HCT116 (cell line): ENCODE data around the gene ZNF534. TPM values are rescaled to one million over a fixed set of nuclear protein-coding genes. Genes with fewer than 3 reads are reported as not detected.

Source experiments
- ATAC-seq: fragments of 200-7000 bp; cut with Tn5 transposase; 2 replicates; pipeline ENCODE4 v1.9.1; 2020; ENCODE audit warnings: mild to moderate bottlenecking, moderate library complexity
- BruUV-seq: library from RNA; stranded (reverse); fragments of 400-500 nt; replicated peaks from 2 replicates; lab custom pipeline; 2021; lab: Mats Ljungman, UMichigan
- CTCF ChIA-PET: fragments of 300-600 bp; sonication (Branson Sonifier 250); formaldehyde crosslinking; loops from one replicate; lab custom pipeline; 2021; ENCODE audit warnings: antibody characterized with exemption; lab: Charles Lee
- POLR2A ChIA-PET: fragments of 300-600, 350-600 bp; sonication (Branson Sonifier 250); formaldehyde crosslinking; loops from one replicate; lab custom pipeline; 2021; ENCODE audit warnings: antibody characterized with exemption; lab: Charles Lee
- RAD21 ChIA-PET, 2 experiments: fragments of 300-600 bp; sonication (Branson Sonifier 250); formaldehyde crosslinking; loops; one replicate each; lab custom pipeline; 2023; ENCODE audit warnings: low total read pairs in 2 of 2; ENCODE audit not compliant: uncharacterized antibody in 2 of 2, unreplicated experiment in 2 of 2, low non-redundant PET in 1 of 2; lab: Charles Lee
- DNase-seq: peaks from one replicate; pipeline ENCODE4 v3.0.0-alpha.2; 2010; ENCODE audit warnings: low read depth, low spot score
- H2AFZ ChIP-seq: fragments of 200-600 bp; shearing (Covaris generic), sonication (generic); 2 replicates; pipeline ENCODE4 v1.6.1; 2017; ENCODE audit warnings: low read depth, mixed run types, mixed read lengths, antibody characterized with exemption, low read length; ENCODE audit not compliant: poor library complexity, severe bottlenecking
- H3K27ac ChIP-seq: 2 replicates; pipeline ENCODE4 v1.5.1; 2012; ENCODE audit warnings: low read depth, low read length
- H3K27me3 ChIP-seq: fragments of 200-600 bp; sonication (generic); 2 replicates; pipeline ENCODE4 v1.6.1; 2016; ENCODE audit warnings: mixed run types, low read length, mixed read lengths; ENCODE audit not compliant: insufficient read depth
- H3K36me3 ChIP-seq, 2 experiments: fragments of 200-500 bp in 1 of 2; fragments of 200-600 bp in 1 of 2; sonication (Bioruptor generic) in 1 of 2; sonication (generic) in 1 of 2; 2 replicates each; pipeline versions ENCODE4 v1.5.1 to v1.6.1; 2014 to 2016; ENCODE audit warnings: low read length in 2 of 2, inconsistent platforms in 1 of 2, mixed read lengths in 1 of 2, mixed run types in 1 of 2; ENCODE audit not compliant: insufficient read depth in 2 of 2, control insufficient read depth in 1 of 2
- H3K4me1 ChIP-seq, 2 experiments: fragments of 200-600 bp in 1 of 2; sonication (generic) in 1 of 2; 2 replicates each; pipeline versions ENCODE4 v1.5.1 to v1.6.1; 2012 to 2017; ENCODE audit warnings: low read length in 2 of 2, inconsistent platforms in 1 of 2, mild to moderate bottlenecking in 1 of 2, mixed read lengths in 1 of 2, mixed run types in 1 of 2, moderate library complexity in 1 of 2; ENCODE audit not compliant: insufficient read depth in 2 of 2, control insufficient read depth in 1 of 2
- H3K4me2 ChIP-seq: fragments of 200-600 bp; sonication (generic); 2 replicates; pipeline ENCODE4 v1.6.1; 2017; ENCODE audit warnings: mixed run types, low read length, mixed read lengths
- H3K4me3 ChIP-seq, 2 experiments: fragments of 200-600 bp in 1 of 2; sonication (generic) in 1 of 2; replicated peaks in 1 of 2; 2 replicates each; pipeline ENCODE4 v1.5.1; 2011 to 2016; ENCODE audit warnings: low read length in 2 of 2, control low read depth in 1 of 2, low read depth in 1 of 2, mild to moderate bottlenecking in 1 of 2, mixed read lengths in 1 of 2, mixed run types in 1 of 2
- H3K79me2 ChIP-seq: fragments of 200-600 bp; sonication (generic); 2 replicates; pipeline ENCODE4 v1.6.1; 2017; ENCODE audit warnings: mild to moderate bottlenecking, mixed run types, low read length, moderate library complexity, mixed read lengths; ENCODE audit not compliant: insufficient read depth
- H3K9ac ChIP-seq: fragments of 200-600 bp; sonication (generic); 2 replicates; pipeline ENCODE4 v1.6.1; 2016; ENCODE audit warnings: low read length, mixed read lengths
- H3K9me2 ChIP-seq: fragments of 200-600 bp; sonication (generic), shearing (Covaris generic); 2 replicates; pipeline ENCODE4 v1.6.1; 2017; ENCODE audit warnings: mixed run types, mild to moderate bottlenecking, moderate library complexity; ENCODE audit not compliant: insufficient read depth
- H3K9me3 ChIP-seq, 2 experiments: fragments of 200-500 bp in 1 of 2; fragments of 200-600 bp in 1 of 2; sonication (Bioruptor generic) in 1 of 2; sonication (generic) in 1 of 2; 2 replicates each; pipeline ENCODE4 v1.6.1; 2014 to 2017; ENCODE audit warnings: low read length in 2 of 2, mixed read lengths in 2 of 2, inconsistent platforms in 1 of 2, low read depth in 1 of 2, mild to moderate bottlenecking in 1 of 2, mixed run types in 1 of 2, moderate library complexity in 1 of 2; ENCODE audit not compliant: control insufficient read depth in 1 of 2, insufficient read depth in 1 of 2
- H4K20me1 ChIP-seq: fragments of 200-600 bp; sonication (generic), shearing (Covaris generic); 2 replicates; pipeline ENCODE4 v1.6.1; 2017; ENCODE audit warnings: mixed run types, mild to moderate bottlenecking, moderate library complexity; ENCODE audit not compliant: insufficient read depth
- ATF3 ChIP-seq: IDR thresholded peaks from 2 replicates; pipeline ENCODE4 v1.6.1; 2012
- CBX3 ChIP-seq: IDR thresholded peaks from 2 replicates; pipeline ENCODE4 v1.6.1; 2012; ENCODE audit warnings: low read depth
- CTCF ChIP-seq, 3 experiments: fragments of 200-600 bp in 1 of 3; sonication (generic) in 1 of 3; IDR thresholded peaks in 2 of 3; conservative IDR thresholded peaks in 1 of 3; 2 replicates each; pipeline ENCODE4 v1.5.1; 2012 to 2017; ENCODE audit warnings: low read depth in 2 of 3, low read length in 2 of 3, antibody characterized with exemption in 1 of 3, borderline replicate concordance in 1 of 3, control low read depth in 1 of 3, mild to moderate bottlenecking in 1 of 3, mixed read lengths in 1 of 3, mixed run types in 1 of 3, moderate library complexity in 1 of 3; ENCODE audit not compliant: insufficient read depth in 1 of 3
- EGR1 ChIP-seq: IDR thresholded peaks from 2 replicates; pipeline ENCODE4 v1.6.1; 2012; ENCODE audit warnings: low read depth
- EZH2phosphoT487 ChIP-seq: fragments of 200-600 bp; IDR thresholded peaks from 2 replicates; pipeline ENCODE4 v1.6.1; 2018; ENCODE audit warnings: antibody characterized with exemption, borderline replicate concordance
- JUND ChIP-seq: IDR thresholded peaks from 2 replicates; pipeline ENCODE4 v1.6.1; 2012
- MAX ChIP-seq: IDR thresholded peaks from 2 replicates; pipeline ENCODE4 v1.6.1; 2012
- POLR2A ChIP-seq: IDR thresholded peaks from 2 replicates; pipeline ENCODE4 v1.7.0; 2011; ENCODE audit warnings: borderline replicate concordance; ENCODE audit not compliant: insufficient read depth, insufficient read length; ENCODE audit errors: extremely low read depth
- SP1 ChIP-seq: IDR thresholded peaks from 2 replicates; pipeline ENCODE4 v1.6.1; 2012; ENCODE audit warnings: low read depth
- SRF ChIP-seq: IDR thresholded peaks from 2 replicates; pipeline ENCODE4 v1.6.1; 2012; ENCODE audit warnings: low read depth
- TCF7L2 ChIP-seq: IDR thresholded peaks from 2 replicates; pipeline ENCODE4 v1.7.0; 2011; ENCODE audit warnings: borderline replicate concordance, inconsistent platforms; ENCODE audit not compliant: insufficient read depth, insufficient read length; ENCODE audit errors: extremely low read depth
- YY1 ChIP-seq: IDR thresholded peaks from 2 replicates; pipeline ENCODE4 v1.6.1; 2011; ENCODE audit warnings: low read length, low read depth, moderate library complexity, mild to moderate bottlenecking; ENCODE audit not compliant: insufficient replicate concordance; ENCODE audit errors: extremely low read depth
- ZBTB33 ChIP-seq: IDR thresholded peaks from 2 replicates; pipeline ENCODE4 v1.6.1; 2011; ENCODE audit warnings: mild to moderate bottlenecking, low read length, moderate library complexity; ENCODE audit not compliant: insufficient replicate concordance; ENCODE audit errors: extremely low read depth
- ZFX ChIP-seq: fragments of 450-650 bp; IDR thresholded peaks from 2 replicates; pipeline ENCODE4 v1.6.1; 2017
- ZNF274 ChIP-seq: fragments of 200-500 bp; sonication (Bioruptor generic); IDR thresholded peaks from 2 replicates; pipeline ENCODE4 v1.6.1; 2014; ENCODE audit warnings: mild to moderate bottlenecking, low read depth, low read length, inconsistent platforms
- intact Hi-C: fragments of 100-400 bp; cut with micrococcal nuclease; formaldehyde crosslinking; loops from 2 replicates; pipeline ENCODE4 v1.10.0; 2022
- total RNA-seq: library from RNA; stranded (reverse); gene quantifications from one replicate; pipeline ENCODE4 v1.2.1, GENCODE V29; 2021; ENCODE audit not compliant: unreplicated experiment

Gene ZNF534
- total RNA-seq, 1 experiment from 2014 or later = not detected

- BruUV-seq = no TSS peak
- H3K4me3 ChIP-seq = no peak overlapping the region
- no peak overlapping the region for H3K27ac ChIP-seq
- no peaks in the 10 kb centered on the region for H3K27me3 ChIP-seq
- intact Hi-C loops = no loop called here
- no peaks in the 10 kb centered on the region for H3K79me2 ChIP-seq
- no peaks in the 10 kb centered on the region for H3K4me1 ChIP-seq
- H3K9me3 ChIP-seq = no peaks in the 10 kb centered on the region; a peak in 1 of 4 replicates
- CTCF ChIA-PET = no interaction called here
- POLR2A ChIA-PET = no interaction called here
- ATAC-seq (no peak), DNase-seq (no peak)
- H2AFZ ChIP-seq = no peak overlapping the region
- no peaks in the 10 kb centered on the region for H4K20me1 ChIP-seq
- H3K4me2 ChIP-seq = no peak overlapping the region
- H3K9ac ChIP-seq = no peak overlapping the region
- RAD21 ChIA-PET = no interaction called here
- H3K9me2 ChIP-seq = no peaks in the 10 kb centered on the region
- TF ChIP-seq ZBTB33 = no peak
- no peak for TF ChIP-seq MAX
- no peak for TF ChIP-seq ATF3
- no peak for TF ChIP-seq YY1
- no peak for TF ChIP-seq POLR2A
- TF ChIP-seq, all 23 proteins: peak for 0
- no peaks in the 10 kb centered on the region for H3K36me3 ChIP-seq
Measured at GRCh38 chr19:52492994-52493470, 64.1 kb downstream of the ZNF534 start.

- BruUV-seq = no TSS peak
- POLR2A ChIA-PET = no interaction called here
- no peak overlapping the region for H2AFZ ChIP-seq
- no peak for TF ChIP-seq EGR1
- TF ChIP-seq YY1 = no peak
- TF ChIP-seq EZH2phosphoT487 = no peak
- TF ChIP-seq ZNF274 = no peak
- no peak for TF ChIP-seq SP1
- no peak for TF ChIP-seq TCF7L2
- TF ChIP-seq CTCF (IDR thresholded peaks at IDR 0.05 in 2 of 3, conservative IDR thresholded peaks at IDR 0.05 in 1 of 3; ENCODE audit: borderline replicate concordance in 1 of 3, insufficient read depth in 1 of 3, low read depth in 2 of 3, low read length in 2 of 3) = no peak
- no peak for TF ChIP-seq MAX
- TF ChIP-seq CBX3 = no peak
- no peak for TF ChIP-seq JUND
- TF ChIP-seq ZFX = no peak
- TF ChIP-seq SRF = no peak
Measured at GRCh38 chr19:52494518-52494917, 65.6 kb downstream of the ZNF534 start.

More at GRCh38 chr19:52494518-52494917, 65.6 kb downstream of the ZNF534 start:
- intact Hi-C loops = no loop called here
- Histone ChIP-seq H3K36me3 (no peaks in the 10 kb centered on the region), H3K9me3 (no peaks in the 10 kb centered on the region; a peak in 1 of 4 replicates), H3K9ac (no peak overlapping the region), H3K79me2 (no peaks in the 10 kb centered on the region), H3K27me3 (no peaks in the 10 kb centered on the region), H3K4me2 (no peak overlapping the region), H3K4me1 (no peaks in the 10 kb centered on the region), H3K27ac (no peak overlapping the region), H3K4me3 (no peak overlapping the region), H3K9me2 (no peaks in the 10 kb centered on the region), H4K20me1 (no peaks in the 10 kb centered on the region)
- ATAC-seq = no peak
- ChIA-PET RAD21 (no interaction called here), CTCF (no interaction called here)
- no peak for DNase-seq
